ENCODE data around the gene CA6.

DNA sequence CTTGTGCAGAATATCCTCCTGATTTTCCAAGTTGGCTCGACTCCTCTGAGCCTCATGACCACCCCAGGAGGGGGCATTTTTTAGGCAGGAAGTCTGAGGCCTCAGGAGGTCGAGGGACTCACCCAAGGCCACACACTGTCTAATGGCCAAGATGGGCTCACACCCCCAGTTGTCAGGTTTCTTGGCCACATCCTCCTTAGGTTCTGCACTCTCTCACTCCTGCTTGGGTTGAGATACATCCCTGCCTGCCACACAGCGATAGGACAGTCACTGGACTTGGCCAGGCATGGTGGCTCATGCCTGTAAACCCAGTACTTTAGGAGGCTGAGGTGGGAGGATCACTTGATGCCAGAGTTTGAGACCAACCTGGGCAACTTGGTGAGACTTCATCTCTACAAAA lies 4.6 kb downstream of the CA6 start:
- TF ChIP-seq, protein P1, sequence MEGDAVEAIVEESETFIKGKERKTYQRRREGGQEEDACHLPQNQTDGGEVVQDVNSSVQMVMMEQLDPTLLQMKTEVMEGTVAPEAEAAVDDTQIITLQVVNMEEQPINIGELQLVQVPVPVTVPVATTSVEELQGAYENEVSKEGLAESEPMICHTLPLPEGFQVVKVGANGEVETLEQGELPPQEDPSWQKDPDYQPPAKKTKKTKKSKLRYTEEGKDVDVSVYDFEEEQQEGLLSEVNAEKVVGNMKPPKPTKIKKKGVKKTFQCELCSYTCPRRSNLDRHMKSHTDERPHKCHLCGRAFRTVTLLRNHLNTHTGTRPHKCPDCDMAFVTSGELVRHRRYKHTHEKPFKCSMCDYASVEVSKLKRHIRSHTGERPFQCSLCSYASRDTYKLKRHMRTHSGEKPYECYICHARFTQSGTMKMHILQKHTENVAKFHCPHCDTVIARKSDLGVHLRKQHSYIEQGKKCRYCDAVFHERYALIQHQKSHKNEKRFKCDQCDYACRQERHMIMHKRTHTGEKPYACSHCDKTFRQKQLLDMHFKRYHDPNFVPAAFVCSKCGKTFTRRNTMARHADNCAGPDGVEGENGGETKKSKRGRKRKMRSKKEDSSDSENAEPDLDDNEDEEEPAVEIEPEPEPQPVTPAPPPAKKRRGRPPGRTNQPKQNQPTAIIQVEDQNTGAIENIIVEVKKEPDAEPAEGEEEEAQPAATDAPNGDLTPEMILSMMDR (IDR thresholded peaks at IDR 0.05) = no peak
- no peak for TF ChIP-seq POLR2A (IDR thresholded peaks at IDR 0.05)
